H1 (cell line): Measurements from ENCODE around the gene RNU6-9.

Experiments
- CTCF ChIP-seq, 3 experiments: IDR thresholded peaks; 1 replicate in 2 of 3; 2 replicates in 1 of 3; pipeline versions ENCODE4 v1.5.1 to v1.6.1; 2011; ENCODE audit warnings: low read length in 3 of 3, mild to moderate bottlenecking in 3 of 3, inconsistent platforms in 2 of 3, low read depth in 1 of 3, moderate library complexity in 1 of 3; ENCODE audit not compliant: insufficient read depth in 1 of 3; ENCODE audit errors: control extremely low read depth in 1 of 3
- USF2 ChIP-seq: IDR thresholded peaks from 2 replicates; pipeline ENCODE4 v1.6.1; 2011; ENCODE audit warnings: low read length, improper control_type of control experiment

GRCh38 chr19:902093-902370 is 8.7 kb downstream of the RNU6-9 start:
- TF ChIP-seq CTCF (IDR thresholded peaks at IDR 0.05; ENCODE audit: control extremely low read depth in 1 of 3, insufficient read depth in 1 of 3, low read depth in 1 of 3, low read length in 3 of 3) (no peak), USF2 (no peak)
